K562 (cell line): Measurements from ENCODE around the gene KCNK6. TPM values are rescaled to one million over a fixed set of nuclear protein-coding genes. Genes with fewer than 3 reads are reported as not detected.
A peak's percentile ranks its signal among the peaks of the same experiment; 100 is the strongest.

Source experiments
- BACH1 ChIP-seq: fragments of 200-800 bp; sonication (Bioruptor generic); IDR thresholded peaks from 2 replicates; pipeline ENCODE4 v1.6.1; 2016; ENCODE audit warnings: missing genetic modification characterization, missing compliant biosample characterization
- BCLAF1 ChIP-seq, 2 experiments: fragments of 450-650 bp in 1 of 2; IDR thresholded peaks; 2 replicates each; pipeline ENCODE4 v1.6.1; 2011 to 2017; ENCODE audit warnings: low read depth in 2 of 2, antibody characterized with exemption in 1 of 2, borderline replicate concordance in 1 of 2, low read length in 1 of 2, mild to moderate bottlenecking in 1 of 2, mixed read lengths in 1 of 2; ENCODE audit not compliant: control insufficient read depth in 1 of 2
- C11orf30 ChIP-seq: fragments of 450-650 bp; IDR thresholded peaks from 2 replicates; pipeline ENCODE4 v1.6.1; 2016; ENCODE audit warnings: low read depth, mild to moderate bottlenecking
- CBFA2T3 ChIP-seq: fragments of 450-650 bp; IDR thresholded peaks from 2 replicates; pipeline ENCODE4 v1.6.1; 2017
- ETV5 ChIP-seq: sonication (generic); formaldehyde crosslinking; IDR thresholded peaks from 2 replicates; pipeline ENCODE4 v1.4.0; 2020; ENCODE audit warnings: low read depth, mild to moderate bottlenecking, missing genetic modification reagents
- JUND ChIP-seq, 2 experiments: IDR thresholded peaks; 2 replicates in 1 of 2; 3 replicates in 1 of 2; pipeline ENCODE4 v1.6.1; 2011; ENCODE audit warnings: borderline replicate concordance in 2 of 2, low read depth in 2 of 2, low read length in 2 of 2, improper control_type of control experiment in 1 of 2, missing biosample characterization in 1 of 2, missing genetic modification characterization in 1 of 2, missing genetic modification reagents in 1 of 2
- MAZ ChIP-seq, 2 experiments: fragments of 450-650 bp in 1 of 2; sonication (generic) in 1 of 2; formaldehyde crosslinking; IDR thresholded peaks in 1 of 2; conservative IDR thresholded peaks in 1 of 2; 2 replicates each; pipeline versions ENCODE4 v1.4.0 to v1.5.0; 2020; ENCODE audit warnings: mild to moderate bottlenecking in 1 of 2, missing genetic modification reagents in 1 of 2
- MLLT1 ChIP-seq, 2 experiments: fragments of 450-650 bp; IDR thresholded peaks; 2 replicates each; pipeline ENCODE4 v1.6.1; 2016
- MXD1 ChIP-seq: fragments of 250-450 bp; sonication (Bioruptor Pico); IDR thresholded peaks from 2 replicates; pipeline ENCODE4 v1.8.0; 2021; ENCODE audit warnings: borderline replicate concordance, mild to moderate bottlenecking, moderate library complexity; ENCODE audit not compliant: poor library complexity, severe bottlenecking
- POLR2A ChIP-seq: fragments of 450-650 bp; conservative IDR thresholded peaks from 2 replicates; pipeline ENCODE4 v1.6.1; 2016
- POLR2H ChIP-seq: IDR thresholded peaks from 2 replicates; pipeline ENCODE4 v1.6.1; 2016; ENCODE audit warnings: missing genetic modification characterization, low read depth, mild to moderate bottlenecking, control low read depth, missing compliant biosample characterization, moderate library complexity
- SNRNP70 ChIP-seq: fragments of 200-400 bp; formaldehyde crosslinking; optimal IDR thresholded peaks from 2 replicates; pipeline ENCODE3; 2017; ENCODE audit warnings: low read depth, low read length
- XRCC4 ChIP-seq: IDR thresholded peaks from one replicate; pipeline ENCODE4 v1.6.1; 2011; ENCODE audit not compliant: insufficient read depth, insufficient read length; ENCODE audit errors: extremely low read depth
- ZNF263 ChIP-seq: sonication (generic); formaldehyde crosslinking; IDR thresholded peaks from 2 replicates; pipeline ENCODE4 v1.8.0; 2022; ENCODE audit warnings: mild to moderate bottlenecking, missing genetic modification reagents, borderline replicate concordance
- ZNF586 ChIP-seq: fragments of 450-650 bp; formaldehyde crosslinking; conservative IDR thresholded peaks from 2 replicates; pipeline ENCODE4 v1.4.0; 2020; ENCODE audit warnings: mild to moderate bottlenecking, moderate library complexity
- ZNF79 ChIP-seq: fragments of 250-450 bp; sonication (Bioruptor Pico); IDR thresholded peaks from 2 replicates; pipeline ENCODE4 v1.4.0; 2020; ENCODE audit warnings: low read depth, mild to moderate bottlenecking, moderate library complexity
- ZSCAN32 ChIP-seq: fragments of 450-650 bp; formaldehyde crosslinking; IDR thresholded peaks from 2 replicates; pipeline ENCODE4 v1.4.0; 2020; ENCODE audit warnings: mild to moderate bottlenecking, moderate library complexity
- polyA plus RNA-seq, 8 experiments: library from polyadenylated mRNA; depleted of rRNA in 4 of 8; stranded (reverse) in 5 of 8; unstranded in 3 of 8; fragments of >200 nt; fragmentation: Nextera tagmentation in 2 of 8; fragmentation: Illumina TruSeq in 1 of 8; extraction: Ambion mirVana in 2 of 8; extraction: Trizol in 1 of 8; gene quantifications; 2 replicates each; pipeline versions ENCODE4 v1.2.1 to v1.2.3, GENCODE V29; 2011 to 2014; ENCODE audit warnings: inconsistent platforms in 1 of 8, missing spikeins in 1 of 8
- total RNA-seq, 7 experiments: library from RNA; depleted of rRNA in 6 of 7; stranded (reverse); fragments of >200 nt in 6 of 7; fragmentation: Illumina TruSeq in 2 of 7; extraction: Trizol in 2 of 7; gene quantifications; 2 replicates each; pipeline versions ENCODE4 v1.2.1 to v1.2.3, GENCODE V29; 2011 to 2021; ENCODE audit warnings: low replicate concordance in 1 of 7
- TF ChIP-seq, protein P1 (sequence below): sonication (generic); formaldehyde crosslinking; IDR thresholded peaks from 2 replicates; pipeline ENCODE4 v1.8.1; 2022; ENCODE audit warnings: missing genetic modification reagents
- TF ChIP-seq, protein P2 (sequence below): fragments of 450-650 bp; formaldehyde crosslinking; conservative IDR thresholded peaks from 2 replicates; pipeline ENCODE4 v1.4.0; 2022; ENCODE audit warnings: mild to moderate bottlenecking, missing genetic modification characterization

KCNK6 gene
- total and polyA plus RNA-seq, 9 of the 15 experiments (the other 6 are each of a cell fraction or from before 2014, with no cell fraction given), result 0.05 to 0.42 (median 0.15) TPM

GRCh38 chr19:38315657-38316476 lies 3.8 kb upstream of the KCNK6 start, which contains the start of gene YIF1B (continued):
- TF ChIP-seq BCLAF1 (IDR thresholded peaks at IDR 0.05; ENCODE audit: borderline replicate concordance in 1 of 2, control insufficient read depth in 1 of 2, low read depth in 2 of 2, low read length in 1 of 2), result no peak
- no peak; a peak in 2 of 4 replicates for TF ChIP-seq MAZ (CRISPR knock-in tag; conservative IDR thresholded peaks at IDR 0.05 in 1 of 2, IDR thresholded peaks at IDR 0.05 in 1 of 2)
- TF ChIP-seq CBFA2T3, result no peak
- TF ChIP-seq ZNF263 (CRISPR knock-in tag), result no peak; the same call in 1 of the 2 replicates
- no peak for TF ChIP-seq ZNF79
- TF ChIP-seq BACH1 (tag), result no peak
- no peak for TF ChIP-seq POLR2H (tag)
- no peak for TF ChIP-seq ZSCAN32
- TF ChIP-seq C11orf30, result no peak
- TF ChIP-seq JUND (IDR thresholded peaks at IDR 0.05; ENCODE audit: borderline replicate concordance, low read depth, low read length), result no peak; the same call in 1 of the 2 replicates
- no peak; the same call in 2 of the 3 replicates for TF ChIP-seq JUND (tag; IDR thresholded peaks at IDR 0.05; ENCODE audit: borderline replicate concordance, low read depth, low read length)
- no peak for TF ChIP-seq ZNF586 (CRISPR knock-in tag)
- TF ChIP-seq POLR2A, result peak; percentile 44
- TF ChIP-seq, protein P1, sequence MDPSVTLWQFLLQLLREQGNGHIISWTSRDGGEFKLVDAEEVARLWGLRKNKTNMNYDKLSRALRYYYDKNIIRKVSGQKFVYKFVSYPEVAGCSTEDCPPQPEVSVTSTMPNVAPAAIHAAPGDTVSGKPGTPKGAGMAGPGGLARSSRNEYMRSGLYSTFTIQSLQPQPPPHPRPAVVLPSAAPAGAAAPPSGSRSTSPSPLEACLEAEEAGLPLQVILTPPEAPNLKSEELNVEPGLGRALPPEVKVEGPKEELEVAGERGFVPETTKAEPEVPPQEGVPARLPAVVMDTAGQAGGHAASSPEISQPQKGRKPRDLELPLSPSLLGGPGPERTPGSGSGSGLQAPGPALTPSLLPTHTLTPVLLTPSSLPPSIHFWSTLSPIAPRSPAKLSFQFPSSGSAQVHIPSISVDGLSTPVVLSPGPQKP (CRISPR knock-in tag), result no peak
- no peak for TF ChIP-seq MLLT1 (IDR thresholded peaks at IDR 0.05)
- TF ChIP-seq, protein P2, sequence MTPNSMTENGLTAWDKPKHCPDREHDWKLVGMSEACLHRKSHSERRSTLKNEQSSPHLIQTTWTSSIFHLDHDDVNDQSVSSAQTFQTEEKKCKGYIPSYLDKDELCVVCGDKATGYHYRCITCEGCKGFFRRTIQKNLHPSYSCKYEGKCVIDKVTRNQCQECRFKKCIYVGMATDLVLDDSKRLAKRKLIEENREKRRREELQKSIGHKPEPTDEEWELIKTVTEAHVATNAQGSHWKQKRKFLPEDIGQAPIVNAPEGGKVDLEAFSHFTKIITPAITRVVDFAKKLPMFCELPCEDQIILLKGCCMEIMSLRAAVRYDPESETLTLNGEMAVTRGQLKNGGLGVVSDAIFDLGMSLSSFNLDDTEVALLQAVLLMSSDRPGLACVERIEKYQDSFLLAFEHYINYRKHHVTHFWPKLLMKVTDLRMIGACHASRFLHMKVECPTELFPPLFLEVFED (CRISPR knock-in tag), result no peak
- no peak for TF ChIP-seq XRCC4
- no peak for TF ChIP-seq MXD1 (CRISPR knock-in tag)
- no peak for TF ChIP-seq SNRNP70
- TF ChIP-seq ETV5, result 0 out of 2 replicates have a peak, but pooled peaks have one; percentile 0
